Brain microvascular endothelial cell (primary cell): ENCODE data around the gene CLINT1.

Experiments used
- DNase-seq: peaks from one replicate; pipeline ENCODE4 v3.0.0-alpha.2; 2020
- H3K27ac ChIP-seq: fragments of 250-450 bp; sonication (Bioruptor Pico); 2 replicates; pipeline ENCODE4 v1.5.1; 2020; ENCODE audit warnings: mild to moderate bottlenecking, moderate library complexity
- H3K27me3 ChIP-seq: fragments of 250-450 bp; sonication (Bioruptor Pico); replicated peaks from 2 replicates; pipeline ENCODE4 v1.5.1; 2020; ENCODE audit warnings: mild to moderate bottlenecking
- H3K36me3 ChIP-seq: fragments of 250-450 bp; sonication (Bioruptor Pico); replicated peaks from 2 replicates; pipeline ENCODE4 v1.5.1; 2020; ENCODE audit warnings: mild to moderate bottlenecking
- H3K4me3 ChIP-seq: 2 replicates; pipeline ENCODE4 v1.5.1; 2011; ENCODE audit warnings: low read depth, mild to moderate bottlenecking, control low read depth, low read length, moderate library complexity
- in situ Hi-C: cut with HindIII; loops from 2 replicates; pipeline ENCODE4 v1.10.0; 2017; ENCODE audit warnings: low sequenced_read_pairs, low pct_ligation_motif_present
- TF ChIP-seq, protein P1 (sequence below): IDR thresholded peaks from 2 replicates; pipeline ENCODE4 v1.5.1; 2011; ENCODE audit warnings: low read depth, mild to moderate bottlenecking, moderate library complexity, low read length, control low read depth, inconsistent platforms; ENCODE audit errors: missing control alignments

CLINT1 gene

DNA sequence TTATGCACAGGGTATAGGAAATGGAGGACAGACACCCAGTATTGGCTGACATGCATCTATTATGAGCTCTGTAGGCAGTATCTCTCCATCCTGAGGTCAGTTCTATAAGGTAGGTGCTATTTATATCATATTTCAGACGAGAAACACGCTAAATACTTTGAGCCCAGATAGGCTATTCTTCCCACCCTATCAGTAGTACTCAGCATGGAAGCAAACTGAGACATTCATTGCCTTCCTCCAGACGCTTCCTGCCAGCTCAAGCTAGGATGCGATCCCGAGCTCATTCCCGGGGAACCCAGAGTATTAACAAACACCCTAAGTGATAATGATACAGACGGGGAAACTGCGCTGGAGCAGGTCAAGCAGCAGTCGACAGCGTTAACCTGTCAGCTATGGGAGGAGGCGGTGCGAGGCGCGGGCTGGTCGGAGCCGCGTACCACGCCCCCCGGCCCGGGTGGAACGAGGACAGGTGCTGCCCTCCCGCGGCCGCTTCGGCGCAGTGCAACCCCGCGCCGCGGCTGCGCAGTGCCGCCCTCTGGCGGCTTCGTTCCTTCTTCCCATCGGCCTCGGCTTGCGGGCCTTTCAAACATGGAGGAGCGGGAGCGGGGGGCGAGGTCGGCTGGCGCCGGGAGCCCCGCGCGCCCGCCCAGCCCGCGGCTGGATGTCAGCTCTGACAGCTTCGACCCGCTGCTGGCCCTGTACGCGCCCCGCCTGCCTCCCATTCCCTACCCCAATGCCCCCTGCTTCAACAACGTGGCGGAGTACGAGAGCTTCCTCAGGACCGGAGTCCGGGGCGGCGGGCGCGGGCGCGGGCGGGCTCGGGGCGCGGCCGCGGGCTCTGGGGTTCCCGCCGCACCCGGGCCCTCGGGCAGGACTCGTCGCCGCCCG is 115.5 kb downstream of the CLINT1 start, which contains the start of gene LSM11:
LSM11 (plus strand) TSS at position 550 of the 888 bp plus-strand sequence; CDS start at position 589, 39 bp downstream.
- peak; percentile 74 for DNase-seq
- no peaks in the 10 kb centered on the region for H3K27me3 ChIP-seq
- H3K27ac ChIP-seq, result peak within 1 kb of the TSS; percentile 43
- H3K36me3 ChIP-seq, result no peaks in the 10 kb centered on the region
- TF ChIP-seq, protein P1, sequence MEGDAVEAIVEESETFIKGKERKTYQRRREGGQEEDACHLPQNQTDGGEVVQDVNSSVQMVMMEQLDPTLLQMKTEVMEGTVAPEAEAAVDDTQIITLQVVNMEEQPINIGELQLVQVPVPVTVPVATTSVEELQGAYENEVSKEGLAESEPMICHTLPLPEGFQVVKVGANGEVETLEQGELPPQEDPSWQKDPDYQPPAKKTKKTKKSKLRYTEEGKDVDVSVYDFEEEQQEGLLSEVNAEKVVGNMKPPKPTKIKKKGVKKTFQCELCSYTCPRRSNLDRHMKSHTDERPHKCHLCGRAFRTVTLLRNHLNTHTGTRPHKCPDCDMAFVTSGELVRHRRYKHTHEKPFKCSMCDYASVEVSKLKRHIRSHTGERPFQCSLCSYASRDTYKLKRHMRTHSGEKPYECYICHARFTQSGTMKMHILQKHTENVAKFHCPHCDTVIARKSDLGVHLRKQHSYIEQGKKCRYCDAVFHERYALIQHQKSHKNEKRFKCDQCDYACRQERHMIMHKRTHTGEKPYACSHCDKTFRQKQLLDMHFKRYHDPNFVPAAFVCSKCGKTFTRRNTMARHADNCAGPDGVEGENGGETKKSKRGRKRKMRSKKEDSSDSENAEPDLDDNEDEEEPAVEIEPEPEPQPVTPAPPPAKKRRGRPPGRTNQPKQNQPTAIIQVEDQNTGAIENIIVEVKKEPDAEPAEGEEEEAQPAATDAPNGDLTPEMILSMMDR, result peak; percentile 76
- in situ Hi-C loops, result no loop called here
- peak within 1 kb of the TSS; percentile 79 for H3K4me3 ChIP-seq

DNA sequence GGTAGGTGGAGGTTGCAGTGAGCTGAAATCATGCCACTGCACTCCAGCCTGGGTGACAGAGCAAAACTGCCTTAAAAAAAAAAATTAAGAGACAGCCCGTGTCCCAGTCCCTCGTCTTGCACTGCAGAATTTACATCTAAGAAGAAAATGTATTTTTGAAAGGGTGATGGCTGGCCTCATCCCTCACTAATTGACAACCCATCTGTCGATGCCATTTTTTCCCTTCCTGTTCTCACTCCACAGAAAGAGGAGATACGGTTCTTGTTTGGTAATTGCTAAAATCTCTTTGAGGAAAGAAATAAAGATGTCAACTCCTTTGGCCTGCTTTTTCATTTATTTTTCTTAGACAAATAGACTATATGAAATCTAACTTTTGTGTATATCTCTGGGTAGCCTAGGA is 117.8 kb downstream of the CLINT1 start:
- no peaks in the 10 kb centered on the region for H3K36me3 ChIP-seq
- in situ Hi-C loops, result no loop called here
- no peaks in the 10 kb centered on the region for H3K27me3 ChIP-seq
- H3K4me3 ChIP-seq, result no peak overlapping the region
- no peak overlapping the region for H3K27ac ChIP-seq
- TF ChIP-seq, protein P1, result no peak
- no peak for DNase-seq

DNA sequence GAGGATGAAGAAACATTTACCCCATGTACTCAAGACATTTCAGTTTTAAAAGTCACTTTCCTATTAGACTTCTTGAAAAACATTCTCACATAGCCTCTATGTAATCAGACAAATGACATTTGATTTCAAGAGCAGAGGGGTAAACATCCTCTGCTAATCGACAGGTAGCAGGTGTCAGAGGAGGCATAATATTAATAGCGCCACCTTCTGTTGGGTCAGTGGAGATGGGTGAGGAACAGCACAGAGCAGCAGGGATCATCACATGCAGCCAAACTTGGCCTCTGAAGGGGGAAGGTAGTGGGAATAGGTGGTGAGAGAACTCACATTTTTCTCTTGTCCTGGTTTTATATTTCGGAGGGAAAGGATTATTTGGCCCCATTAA is 118.7 kb downstream of the CLINT1 start:
- TF ChIP-seq, protein P1, result peak; percentile 71
- H3K36me3 ChIP-seq, result peaks cover 1% of the 10 kb centered on the region
- no peak overlapping the region for H3K4me3 ChIP-seq
- DNase-seq, result no peak
- H3K27ac ChIP-seq, result no peak overlapping the region
- in situ Hi-C loops, result no loop called here
- H3K27me3 ChIP-seq, result no peaks in the 10 kb centered on the region

DNA sequence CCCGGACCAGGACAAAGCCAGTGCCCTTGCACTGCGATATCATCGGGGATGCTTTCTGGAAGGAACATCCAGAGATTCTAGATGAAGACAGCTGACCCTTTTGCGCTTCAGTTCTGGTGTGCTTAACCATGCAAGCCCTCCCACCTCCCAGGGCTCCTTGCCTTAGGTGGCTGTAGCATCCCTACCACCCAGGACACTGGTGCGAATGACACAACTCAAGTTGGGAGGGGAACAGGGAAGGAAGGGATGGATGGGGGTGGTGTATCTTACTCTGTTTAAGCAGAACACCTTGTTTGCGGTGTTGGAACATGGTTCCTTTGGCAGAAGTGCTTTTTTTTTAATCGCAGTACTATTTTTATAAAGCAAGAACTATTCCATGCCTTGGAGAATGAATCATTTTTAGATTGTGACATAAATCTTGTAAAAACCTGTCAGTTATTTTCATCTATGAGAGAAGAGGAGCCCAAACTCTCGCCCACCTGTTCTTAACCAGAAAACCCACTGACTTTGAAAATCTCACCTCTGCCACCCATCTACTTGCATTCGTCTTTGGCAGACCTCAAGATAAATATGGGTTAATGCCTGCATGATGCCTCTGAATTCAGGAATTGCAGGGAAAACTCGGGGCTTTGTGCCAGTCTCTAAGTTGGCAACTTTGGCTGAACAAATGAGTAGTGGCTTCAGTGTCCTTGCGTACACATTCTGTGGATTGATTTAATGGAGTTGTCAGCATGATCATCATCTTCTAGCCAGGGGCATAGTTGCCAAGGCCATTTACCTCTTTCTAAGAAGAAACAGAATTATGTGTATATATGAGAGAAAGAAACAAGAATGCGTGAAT is 119.3 kb downstream of the CLINT1 start:
- Histone ChIP-seq H3K27me3 (no peaks in the 10 kb centered on the region), H3K4me3 (no peak overlapping the region), H3K27ac (no peak overlapping the region), H3K36me3 (peaks cover 4% of the 10 kb centered on the region)
- TF ChIP-seq, protein P1, result no peak
- DNase-seq, result no peak
- in situ Hi-C loops, result no loop called here

DNA sequence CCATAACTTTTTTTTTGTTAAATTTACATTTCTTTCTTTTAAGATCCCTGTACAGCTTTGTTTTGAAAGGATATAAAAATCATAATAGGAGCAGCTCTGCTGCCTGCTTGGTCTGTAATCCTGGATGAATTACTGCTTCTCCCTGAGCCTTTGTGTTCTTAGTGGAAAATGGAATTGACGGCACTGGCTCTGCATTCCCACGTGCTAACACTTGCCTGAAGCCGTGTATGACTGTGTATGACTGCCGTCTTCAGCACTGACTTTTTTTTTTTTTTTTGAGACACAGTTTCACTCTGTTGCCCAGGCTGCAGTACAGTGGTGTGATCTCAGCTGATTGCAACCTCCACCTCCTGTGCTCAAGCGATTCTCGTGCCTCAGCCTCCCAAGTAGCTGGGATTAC is 123.0 kb downstream of the CLINT1 start:
- Histone ChIP-seq H3K27me3 (no peaks in the 10 kb centered on the region), H3K27ac (no peak overlapping the region), H3K4me3 (no peak overlapping the region), H3K36me3 (peaks cover 11% of the 10 kb centered on the region)
- TF ChIP-seq, protein P1, result no peak
- DNase-seq, result no peak
- in situ Hi-C loops, result no loop called here
